ENCODE data around the gene TLCD2.
"Not testable (repeated sequence)": the region's sequence is repeated elsewhere in the genome, so short reads cannot be mapped to it uniquely, and the experiment has no call there.

Gene TLCD2

DNA sequence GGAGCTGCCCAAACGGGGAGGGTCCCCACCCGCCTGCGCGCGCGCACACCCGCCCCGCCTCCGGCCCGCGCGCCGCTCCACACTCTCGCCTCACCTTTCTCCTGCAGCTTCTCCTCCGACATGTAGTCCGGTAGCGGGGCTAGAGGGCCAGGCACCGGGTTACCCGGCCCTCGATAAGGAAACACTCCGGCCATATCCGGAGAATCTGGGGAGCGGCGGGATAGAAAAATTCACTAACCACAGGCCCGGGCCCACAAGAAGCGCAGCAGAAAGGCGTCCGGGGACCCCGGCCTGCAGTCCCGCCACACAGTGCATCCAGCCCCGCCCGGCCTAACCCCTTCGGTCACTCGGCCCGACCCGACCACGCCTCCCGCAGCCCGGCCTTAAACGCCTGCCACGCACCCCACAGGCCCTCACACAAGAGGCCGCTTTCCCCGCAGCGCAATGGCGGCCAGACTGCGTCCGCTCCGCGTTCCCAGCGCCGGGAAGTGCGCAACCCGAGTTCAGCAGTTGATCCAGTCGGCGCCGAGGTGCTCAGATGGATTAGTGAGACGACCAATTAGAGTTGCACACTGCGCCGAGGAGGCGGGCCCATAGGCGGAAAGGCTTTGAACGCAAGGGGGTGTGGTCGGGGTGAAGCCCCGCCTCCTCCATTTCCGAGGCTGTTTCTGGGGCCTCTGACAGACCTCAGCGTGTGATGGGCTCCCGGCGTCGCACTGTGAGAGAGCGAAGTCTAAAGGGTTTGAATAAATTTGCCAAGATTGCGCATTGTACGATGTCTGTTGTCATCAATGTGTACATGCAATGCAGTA is 25.6 kb downstream of the TLCD2 start, which contains the start of gene PRPF8:
TSS of gene PRPF8 (minus strand) at position 490 of the 812 bp plus-strand sequence. CDS start at position 194, 296 bp downstream.
- DNase-seq: peak; percentile 98

DNA sequence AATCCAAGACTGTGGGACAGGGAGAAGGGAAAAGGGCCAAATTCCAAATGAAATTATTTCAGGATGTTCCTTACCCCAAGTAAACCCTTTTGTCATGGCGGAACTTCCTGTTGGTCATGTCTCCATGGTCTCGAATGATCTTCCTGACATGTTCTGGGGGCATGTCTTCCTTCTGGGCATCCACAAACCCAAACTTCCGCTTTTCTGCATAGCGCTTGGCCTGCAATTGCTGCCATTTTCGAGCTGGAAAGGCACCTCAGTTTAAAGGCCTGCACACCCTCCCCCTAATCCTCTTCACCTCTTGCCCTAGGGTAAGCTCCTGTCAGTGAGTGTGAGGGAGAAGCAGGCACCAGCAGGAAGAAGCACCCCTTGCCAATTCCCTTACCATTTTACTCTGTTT is 26.7 kb downstream of the TLCD2 start:
- DNase-seq: peak; percentile 14

DNA sequence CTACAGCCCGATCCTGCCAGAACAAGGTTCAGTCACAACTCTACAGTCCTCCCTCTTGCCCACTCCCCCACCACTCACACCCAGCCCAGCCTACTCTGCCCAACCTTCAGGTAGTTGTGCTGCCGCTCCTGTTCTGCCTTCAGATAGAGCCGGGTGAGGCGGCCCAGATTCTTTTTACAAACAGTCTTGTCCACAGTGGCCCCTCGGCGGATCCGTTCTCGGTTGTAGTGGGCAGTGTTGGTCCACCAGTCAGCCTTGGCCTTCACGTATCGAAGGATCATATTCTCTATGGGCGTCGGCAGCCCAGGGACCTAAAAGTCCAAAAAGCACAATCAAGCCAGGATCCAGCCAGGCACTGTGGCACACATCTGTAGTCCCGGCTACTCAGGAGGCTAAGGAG is 33.8 kb downstream of the TLCD2 start:
- DNase-seq: no peak

DNA sequence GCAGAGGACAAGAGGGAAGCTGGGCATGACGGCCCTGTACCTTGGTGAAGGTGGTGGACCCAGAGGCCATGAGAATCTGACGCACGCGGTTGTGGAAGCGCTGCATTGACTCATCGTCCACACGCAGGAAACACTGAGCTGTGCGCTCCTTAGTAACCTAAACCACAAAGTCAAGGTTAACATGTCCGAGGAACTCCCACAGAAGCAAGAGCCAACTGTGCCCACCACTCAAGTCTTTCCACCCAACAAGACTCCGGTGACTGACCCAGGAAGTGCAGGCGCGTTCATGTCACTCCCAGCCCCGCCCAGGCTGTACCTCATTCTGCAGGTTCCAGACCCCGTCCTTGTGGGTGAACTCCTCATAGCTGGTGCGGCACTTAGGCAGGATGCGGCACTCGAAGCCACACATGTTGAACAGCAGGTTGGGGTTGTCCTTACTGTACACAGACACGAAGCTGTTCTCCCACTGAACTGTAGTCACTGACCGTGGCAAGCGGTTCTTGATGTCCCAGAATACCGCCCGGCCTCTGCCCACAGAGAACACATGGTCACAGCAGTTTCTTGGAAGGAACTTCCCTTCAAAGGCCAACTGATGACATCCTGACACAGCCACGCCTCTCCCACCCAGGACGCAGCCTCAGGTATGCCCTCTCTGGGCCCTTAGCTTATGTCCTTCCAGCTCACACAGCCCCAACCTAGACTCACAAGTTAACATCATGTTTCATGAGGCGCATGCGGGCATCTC is 37.0 kb downstream of the TLCD2 start:
- DNase-seq: no peak

DNA sequence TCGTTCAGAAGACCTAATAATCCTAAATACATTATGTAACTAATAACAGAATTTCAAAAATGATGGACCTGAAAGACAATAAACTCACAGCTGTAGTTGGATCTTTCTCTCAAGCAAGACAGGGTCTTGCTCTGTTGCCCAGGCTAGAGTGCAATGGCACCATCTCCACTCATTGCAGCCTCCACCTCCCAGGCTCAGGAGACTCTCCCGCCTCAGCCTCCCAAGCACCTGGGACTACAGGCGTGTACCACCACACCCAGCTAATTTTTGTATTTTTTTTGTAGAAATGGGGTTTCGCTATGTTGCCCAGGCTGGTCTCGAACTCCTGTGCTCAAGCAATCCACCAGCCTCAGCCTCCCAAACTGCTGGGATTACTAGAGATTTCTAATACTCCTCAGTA is 46.2 kb downstream of the TLCD2 start:
- DNase-seq: not testable (repeated sequence)

DNA sequence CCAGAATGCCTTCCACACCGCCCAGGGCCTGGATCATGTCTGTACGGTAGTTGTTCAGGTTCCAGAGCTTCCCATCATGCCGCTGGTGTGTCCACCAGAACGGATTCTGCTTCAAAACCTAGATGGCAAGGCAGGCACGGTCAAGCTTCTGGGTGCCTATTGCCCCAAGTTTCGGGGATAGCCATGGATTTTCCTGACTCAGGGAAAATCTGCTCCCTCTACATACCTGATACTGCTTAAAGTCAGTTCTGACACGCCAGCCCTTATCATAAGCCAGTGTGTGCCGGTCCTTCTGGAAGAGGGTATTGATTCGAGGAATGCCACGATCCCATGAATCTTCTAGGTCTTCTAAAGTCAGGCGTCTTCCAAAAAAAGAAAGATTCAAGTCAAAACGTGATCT is 49.1 kb downstream of the TLCD2 start:
- DNase-seq: no peak

DNA sequence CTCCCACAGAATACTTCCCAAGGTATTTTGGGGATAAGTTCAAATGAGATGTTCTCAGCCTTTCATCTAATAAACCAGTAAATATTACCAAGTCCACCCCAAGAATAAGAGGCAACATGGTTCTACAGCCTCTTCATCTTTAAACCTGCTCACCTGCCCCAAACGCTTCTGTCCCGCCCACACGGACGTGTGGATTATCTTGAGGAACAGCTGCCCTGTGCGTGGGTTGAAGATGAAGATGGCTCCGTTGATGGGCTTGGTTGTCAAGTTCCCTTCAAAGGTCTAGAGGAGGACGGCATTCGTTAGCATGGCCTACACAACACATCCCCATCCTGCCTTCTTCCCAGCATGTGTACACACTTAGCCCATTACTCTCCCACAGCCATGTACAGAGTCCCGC is 52.1 kb downstream of the TLCD2 start:
- DNase-seq: no peak

DNA sequence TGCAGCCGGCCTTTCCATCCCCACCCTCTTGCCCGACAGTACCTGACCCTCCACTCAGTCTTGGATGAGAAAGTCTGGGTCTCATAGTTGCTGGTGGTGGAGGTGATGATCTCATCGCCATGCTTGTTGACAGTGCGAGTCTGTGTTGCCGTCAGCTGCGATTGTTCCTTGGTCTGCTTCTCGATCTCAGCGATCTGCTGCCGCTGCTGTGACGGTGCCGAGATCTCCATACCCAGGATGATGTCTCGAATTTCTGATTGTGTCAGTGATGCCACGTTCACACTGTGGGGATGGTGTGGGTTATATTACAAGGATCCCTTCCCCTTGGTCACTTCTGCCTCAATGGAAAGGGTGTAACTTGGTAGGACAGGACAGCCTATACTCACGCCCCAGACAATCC is 56.4 kb downstream of the TLCD2 start:
- DNase-seq: no peak

DNA sequence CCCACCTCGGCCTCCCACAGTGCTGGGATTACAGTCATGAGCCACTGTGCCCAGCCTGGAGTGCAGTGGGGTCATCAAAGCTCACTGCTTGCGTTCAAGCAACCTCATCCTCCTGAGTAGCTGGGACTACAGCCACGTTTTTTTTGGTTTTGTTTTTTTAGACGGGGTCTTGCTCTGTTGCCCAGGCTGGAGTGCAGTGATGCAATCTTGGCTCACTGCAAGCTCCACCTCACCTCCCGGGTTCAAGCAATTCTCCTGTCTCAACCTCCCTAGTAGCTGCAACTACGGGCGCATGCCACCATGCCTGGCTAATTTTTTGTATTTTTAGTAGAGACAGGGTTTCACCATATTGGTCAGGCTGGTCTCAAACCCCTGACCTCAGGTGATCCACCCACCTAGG is 57.4 kb downstream of the TLCD2 start:
- DNase-seq: not testable (repeated sequence)
